ENCODE measurements around the gene CCDC13.
A peak's percentile ranks its signal among the peaks of the same experiment; 100 is the strongest.

DNA sequence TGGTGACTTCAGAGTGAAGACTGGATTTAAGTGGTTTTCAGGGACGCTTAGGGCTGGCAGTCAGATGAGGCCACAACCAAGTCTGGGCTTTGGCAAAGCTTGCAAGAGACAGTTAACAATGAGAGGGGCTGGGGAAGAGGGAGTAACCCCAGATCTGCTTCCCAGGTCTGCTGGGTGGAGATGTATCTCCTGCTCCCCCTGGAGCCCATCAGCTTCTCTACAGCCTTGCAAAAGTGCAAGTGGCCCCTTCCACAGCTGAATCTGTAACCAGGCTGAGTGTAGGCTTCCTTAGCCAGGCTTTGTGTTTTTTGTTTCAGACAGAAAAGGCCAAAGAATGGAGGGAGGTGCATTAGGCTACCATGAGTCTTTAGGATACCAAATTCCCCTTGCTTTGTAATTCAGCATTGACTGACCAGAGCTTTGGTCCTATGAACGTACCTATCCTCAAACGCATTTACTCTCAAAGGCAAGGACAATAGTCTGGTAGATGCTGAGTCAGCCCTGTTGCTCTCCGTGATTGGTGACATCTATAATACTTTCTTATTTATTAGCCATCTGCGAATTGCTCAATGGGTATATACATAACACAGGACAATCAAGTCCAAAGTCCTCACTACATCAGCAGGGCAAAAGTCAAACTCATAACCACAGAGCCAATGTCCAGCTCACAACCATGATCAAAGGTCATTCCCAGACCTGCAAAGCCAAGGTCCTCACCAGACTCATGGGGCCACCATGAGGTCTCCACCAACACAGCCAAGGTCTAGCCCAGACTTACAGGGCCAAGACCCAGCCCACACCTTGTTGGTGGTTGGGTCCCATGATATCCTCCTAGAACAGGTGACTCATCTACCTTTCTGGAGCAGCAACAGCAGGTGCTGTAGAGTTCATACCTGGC is 17.1 kb downstream of the CCDC13 start:
- TF ChIP-seq, protein P1, sequence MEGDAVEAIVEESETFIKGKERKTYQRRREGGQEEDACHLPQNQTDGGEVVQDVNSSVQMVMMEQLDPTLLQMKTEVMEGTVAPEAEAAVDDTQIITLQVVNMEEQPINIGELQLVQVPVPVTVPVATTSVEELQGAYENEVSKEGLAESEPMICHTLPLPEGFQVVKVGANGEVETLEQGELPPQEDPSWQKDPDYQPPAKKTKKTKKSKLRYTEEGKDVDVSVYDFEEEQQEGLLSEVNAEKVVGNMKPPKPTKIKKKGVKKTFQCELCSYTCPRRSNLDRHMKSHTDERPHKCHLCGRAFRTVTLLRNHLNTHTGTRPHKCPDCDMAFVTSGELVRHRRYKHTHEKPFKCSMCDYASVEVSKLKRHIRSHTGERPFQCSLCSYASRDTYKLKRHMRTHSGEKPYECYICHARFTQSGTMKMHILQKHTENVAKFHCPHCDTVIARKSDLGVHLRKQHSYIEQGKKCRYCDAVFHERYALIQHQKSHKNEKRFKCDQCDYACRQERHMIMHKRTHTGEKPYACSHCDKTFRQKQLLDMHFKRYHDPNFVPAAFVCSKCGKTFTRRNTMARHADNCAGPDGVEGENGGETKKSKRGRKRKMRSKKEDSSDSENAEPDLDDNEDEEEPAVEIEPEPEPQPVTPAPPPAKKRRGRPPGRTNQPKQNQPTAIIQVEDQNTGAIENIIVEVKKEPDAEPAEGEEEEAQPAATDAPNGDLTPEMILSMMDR (IDR thresholded peaks at IDR 0.05): peak in 11 of 12 donors; percentile 11 to 58 (median 36)
- TF ChIP-seq POLR2A (IDR thresholded peaks at IDR 0.05): no peak
